ENCODE data around the gene TGIF2.

- TF ChIP-seq, protein P1, sequence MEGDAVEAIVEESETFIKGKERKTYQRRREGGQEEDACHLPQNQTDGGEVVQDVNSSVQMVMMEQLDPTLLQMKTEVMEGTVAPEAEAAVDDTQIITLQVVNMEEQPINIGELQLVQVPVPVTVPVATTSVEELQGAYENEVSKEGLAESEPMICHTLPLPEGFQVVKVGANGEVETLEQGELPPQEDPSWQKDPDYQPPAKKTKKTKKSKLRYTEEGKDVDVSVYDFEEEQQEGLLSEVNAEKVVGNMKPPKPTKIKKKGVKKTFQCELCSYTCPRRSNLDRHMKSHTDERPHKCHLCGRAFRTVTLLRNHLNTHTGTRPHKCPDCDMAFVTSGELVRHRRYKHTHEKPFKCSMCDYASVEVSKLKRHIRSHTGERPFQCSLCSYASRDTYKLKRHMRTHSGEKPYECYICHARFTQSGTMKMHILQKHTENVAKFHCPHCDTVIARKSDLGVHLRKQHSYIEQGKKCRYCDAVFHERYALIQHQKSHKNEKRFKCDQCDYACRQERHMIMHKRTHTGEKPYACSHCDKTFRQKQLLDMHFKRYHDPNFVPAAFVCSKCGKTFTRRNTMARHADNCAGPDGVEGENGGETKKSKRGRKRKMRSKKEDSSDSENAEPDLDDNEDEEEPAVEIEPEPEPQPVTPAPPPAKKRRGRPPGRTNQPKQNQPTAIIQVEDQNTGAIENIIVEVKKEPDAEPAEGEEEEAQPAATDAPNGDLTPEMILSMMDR (IDR thresholded peaks at IDR 0.05; ENCODE audit: low read length): no peak
- TF ChIP-seq EZH2 (optimal IDR thresholded peaks at IDR 0.05; ENCODE audit: low read depth, low read length) (no peak), EZH2phosphoT487 (IDR thresholded peaks at IDR 0.05; ENCODE audit: low read length) (no peak)
Observed at GRCh38 chr20:36633285-36633772, 59.9 kb downstream of the TGIF2 start.

Measured in MM.1S (cell line).